Cardiac fibroblast (primary cell): ENCODE results near the gene MICAL3.

Experiments
- DNase-seq, 2 donors: peaks; one replicate each; pipeline versions ENCODE4 v3.0.0 to v3.0.0-alpha.2; 2010; ENCODE audit warnings: low read depth in 2 of 2
- H3K4me3 ChIP-seq, 2 donors: replicated peaks in 1 of 2; 1 replicate in 1 of 2; 2 replicates in 1 of 2; pipeline ENCODE4 v1.5.1; 2011; ENCODE audit warnings: low read depth in 2 of 2, low read length in 2 of 2, mild to moderate bottlenecking in 2 of 2, moderate library complexity in 1 of 2
- CTCF ChIP-seq: IDR thresholded peaks from one replicate; pipeline ENCODE4 v1.5.1; 2011; ENCODE audit warnings: low read depth, mild to moderate bottlenecking, low read length, inconsistent platforms

The MICAL3 gene

GRCh38 chr22:17873804-17874203 lies 150.6 kb downstream of the MICAL3 start:
- no peak for TF ChIP-seq CTCF
- no peak for DNase-seq
- H3K4me3 ChIP-seq: no peak overlapping the region

- H3K4me3 ChIP-seq: no peak overlapping the region
- DNase-seq: no peak
- no peak for TF ChIP-seq CTCF
Measured at GRCh38 chr22:17873116-17873515, 151.2 kb downstream of the MICAL3 start.

GRCh38 chr22:17872471-17872870 lies 151.9 kb downstream of the MICAL3 start:
- H3K4me3 ChIP-seq: no peak overlapping the region
- TF ChIP-seq CTCF: no peak
- no peak for DNase-seq

GRCh38 chr22:17871726-17872458 lies 152.5 kb downstream of the MICAL3 start:
- DNase-seq: no peak
- TF ChIP-seq CTCF: no peak
- no peak overlapping the region for H3K4me3 ChIP-seq

- no peak for DNase-seq
- H3K4me3 ChIP-seq: no peak overlapping the region
- TF ChIP-seq CTCF: no peak
Measured at GRCh38 chr22:17870407-17870806, 154.0 kb downstream of the MICAL3 start.

GRCh38 chr22:17869285-17870096 lies 154.9 kb downstream of the MICAL3 start:
- no peak overlapping the region for H3K4me3 ChIP-seq
- DNase-seq: no peak
- no peak for TF ChIP-seq CTCF
